Fibroblast of the conjunctiva (primary cell): ENCODE measurements around the gene PRKX.
"Not testable (repeated sequence)": the region's sequence is repeated elsewhere in the genome, so short reads cannot be mapped to it uniquely, and the experiment has no call there.

Experiments used
- DNase-seq: peaks from one replicate; pipeline ENCODE4 v3.0.0-alpha.2; 2010; ENCODE audit warnings: low read depth

Gene PRKX

GRCh38 chrX:3577551-3577950, 135.9 kb downstream of the PRKX start:
- no peak for DNase-seq

- DNase-seq = peak; percentile 76
Observed at GRCh38 chrX:3576886-3577501, 136.5 kb downstream of the PRKX start.

GRCh38 chrX:3567686-3568085, 145.8 kb downstream of the PRKX start:
- DNase-seq = no peak

GRCh38 chrX:3563451-3563850, 150.0 kb downstream of the PRKX start:
- DNase-seq = no peak

- DNase-seq = not testable (repeated sequence)
Observed at GRCh38 chrX:3560010-3560409, 153.4 kb downstream of the PRKX start.
